K562 (cell line): ENCODE data around the gene LZTR1. TPM values are rescaled to one million over a fixed set of nuclear protein-coding genes. Genes with fewer than 3 reads are reported as not detected.

ENCODE experiments used
- CBX5 ChIP-seq: IDR thresholded peaks from 2 replicates; pipeline ENCODE4 v1.6.1; 2014; ENCODE audit warnings: low read depth, borderline replicate concordance
- CBX8 ChIP-seq: fragments of 200-600 bp; sonication (generic); IDR thresholded peaks from 2 replicates; pipeline ENCODE4 v1.6.1; 2012; ENCODE audit warnings: borderline replicate concordance, mixed run types, low read depth, mild to moderate bottlenecking, moderate library complexity, mixed read lengths, low read length, control low read depth, inconsistent platforms; ENCODE audit not compliant: poor library complexity, severe bottlenecking; ENCODE audit errors: extremely low read depth
- CHCHD3 ChIP-seq: fragments of 250-450 bp; sonication (Bioruptor Pico); IDR thresholded peaks from 2 replicates; pipeline ENCODE4 v2.1.2; 2022; ENCODE audit warnings: mild to moderate bottlenecking
- GMEB1 ChIP-seq: fragments of 250-450 bp; sonication (Bioruptor Pico); IDR thresholded peaks from 2 replicates; pipeline ENCODE4 v1.4.0; 2020; ENCODE audit warnings: mild to moderate bottlenecking
- HLTF ChIP-seq: fragments of 450-650 bp; IDR thresholded peaks from 2 replicates; pipeline ENCODE4 v1.6.1; 2016
- HMGXB4 ChIP-seq: sonication (generic); formaldehyde crosslinking; IDR thresholded peaks from 2 replicates; pipeline ENCODE4 v1.8.1; 2023; ENCODE audit warnings: mild to moderate bottlenecking, missing genetic modification reagents
- NFIX ChIP-seq: fragments of 250-450 bp; sonication (Bioruptor Pico); IDR thresholded peaks from 2 replicates; pipeline ENCODE4 v1.4.0; 2020; ENCODE audit warnings: low read depth, mild to moderate bottlenecking, moderate library complexity
- PBX2 ChIP-seq, 2 experiments: IDR thresholded peaks in 1 of 2; conservative IDR thresholded peaks in 1 of 2; 2 replicates each; pipeline ENCODE4 v1.6.1; 2016; ENCODE audit warnings: low read depth in 2 of 2, mild to moderate bottlenecking in 1 of 2, missing compliant biosample characterization in 1 of 2, missing genetic modification characterization in 1 of 2, moderate library complexity in 1 of 2
- POLR2G ChIP-seq: fragments of 200-400 bp; formaldehyde crosslinking; IDR thresholded peaks from 2 replicates; pipeline ENCODE4 v1.6.1; 2017; ENCODE audit warnings: low read depth, mild to moderate bottlenecking, antibody characterized with exemption, low read length, moderate library complexity
- SOX6 ChIP-seq: fragments of 450-650 bp; IDR thresholded peaks from 2 replicates; pipeline ENCODE4 v1.6.1; 2014; ENCODE audit warnings: mild to moderate bottlenecking
- SRF ChIP-seq, 2 experiments: fragments of 250-450, 450-650 bp in 1 of 2; sonication (Bioruptor Pico) in 1 of 2; sonication (generic) in 1 of 2; formaldehyde crosslinking; IDR thresholded peaks; 2 replicates each; pipeline versions ENCODE4 v1.5.0 to v1.5.1; 2020 to 2022; ENCODE audit warnings: mild to moderate bottlenecking in 1 of 2, missing genetic modification reagents in 1 of 2
- STAT6 ChIP-seq: sonication (generic); formaldehyde crosslinking; IDR thresholded peaks from 2 replicates; pipeline ENCODE4 v1.8.1; 2023; ENCODE audit warnings: mild to moderate bottlenecking, missing genetic modification reagents
- ZKSCAN8 ChIP-seq: fragments of 200-800 bp; sonication (Bioruptor generic); IDR thresholded peaks from 2 replicates; pipeline ENCODE4 v1.6.1; 2016; ENCODE audit warnings: missing genetic modification characterization, missing compliant biosample characterization
- ZNF449 ChIP-seq: fragments of 250-450 bp; sonication (Bioruptor Pico); IDR thresholded peaks from 2 replicates; pipeline ENCODE4 v1.8.0; 2022; ENCODE audit warnings: moderate library complexity, mild to moderate bottlenecking, inconsistent platforms
- polyA plus RNA-seq, 8 experiments: library from polyadenylated mRNA; depleted of rRNA in 4 of 8; stranded (reverse) in 5 of 8; unstranded in 3 of 8; fragments of >200 nt; fragmentation: Nextera tagmentation in 2 of 8; fragmentation: Illumina TruSeq in 1 of 8; extraction: Ambion mirVana in 2 of 8; extraction: Trizol in 1 of 8; gene quantifications; 2 replicates each; pipeline versions ENCODE4 v1.2.1 to v1.2.3, GENCODE V29; 2011 to 2014; ENCODE audit warnings: inconsistent platforms in 1 of 8, missing spikeins in 1 of 8
- total RNA-seq, 7 experiments: library from RNA; depleted of rRNA in 6 of 7; stranded (reverse); fragments of >200 nt in 6 of 7; fragmentation: Illumina TruSeq in 2 of 7; extraction: Trizol in 2 of 7; gene quantifications; 2 replicates each; pipeline versions ENCODE4 v1.2.1 to v1.2.3, GENCODE V29; 2011 to 2021; ENCODE audit warnings: low replicate concordance in 1 of 7

LZTR1 gene
- total and polyA plus RNA-seq, 9 of the 15 experiments (the other 6 are each of a cell fraction or from before 2014, with no cell fraction given): 2.2 to 135 (median 63.0) TPM

- TF ChIP-seq STAT6 (CRISPR knock-in tag) (no peak), CBX8 (no peak), ZKSCAN8 (CRISPR knock-in tag) (no peak), CBX5 (no peak), CHCHD3 (0 out of 2 replicates have a peak, but pooled peaks have one; percentile 79), PBX2 (CRISPR knock-in tag; IDR thresholded peaks at IDR 0.05; ENCODE audit: low read depth) (no peak), PBX2 (tag; conservative IDR thresholded peaks at IDR 0.05; ENCODE audit: low read depth) (no peak), SOX6 (no peak), GMEB1 (no peak), POLR2G (no peak), HMGXB4 (CRISPR knock-in tag) (no peak; the same call in 1 of the 2 replicates), NFIX (CRISPR knock-in tag) (0 out of 2 replicates have a peak, but pooled peaks have one; percentile 8), ZNF449 (CRISPR knock-in tag) (0 out of 2 replicates have a peak, but pooled peaks have one; percentile 33), HLTF (no peak), SRF (CRISPR knock-in tag; IDR thresholded peaks at IDR 0.05) (0 out of 4 replicates have a peak, but pooled peaks of 1 of the 2 experiments have one; percentile 24)
Observed at GRCh38 chr22:20946080-20946986, 35.8 kb upstream of the LZTR1 start (continued).
